HEK293 (cell line): ENCODE results near the gene RRP8.

Source experiments
- ZBTB1 ChIP-seq: fragments of 450-650 bp; formaldehyde crosslinking; IDR thresholded peaks from 2 replicates; pipeline ENCODE4 v1.5.1; 2016; ENCODE audit warnings: missing biosample characterization, missing genetic modification characterization
- ZNF121 ChIP-seq: fragments of 450-650 bp; formaldehyde crosslinking; IDR thresholded peaks from 2 replicates; pipeline ENCODE4 v1.5.1; 2016; ENCODE audit warnings: missing biosample characterization, missing genetic modification characterization
- ZNF248 ChIP-seq: fragments of 450-650 bp; formaldehyde crosslinking; IDR thresholded peaks from 2 replicates; pipeline ENCODE4 v1.5.1; 2017; ENCODE audit warnings: missing biosample characterization, missing genetic modification characterization
- ZNF311 ChIP-seq: fragments of 450-650 bp; formaldehyde crosslinking; IDR thresholded peaks from 2 replicates; pipeline ENCODE4 v1.5.1; 2017; ENCODE audit warnings: missing biosample characterization, missing genetic modification characterization, borderline replicate concordance
- ZNF366 ChIP-seq: fragments of 450-650 bp; formaldehyde crosslinking; conservative IDR thresholded peaks from 2 replicates; pipeline ENCODE4 v1.5.1; 2016; ENCODE audit warnings: missing biosample characterization, missing genetic modification characterization
- ZNF510 ChIP-seq: fragments of 450-650 bp; formaldehyde crosslinking; IDR thresholded peaks from 2 replicates; pipeline ENCODE4 v1.5.1; 2018; ENCODE audit warnings: mild to moderate bottlenecking, missing genetic modification characterization, missing biosample characterization; ENCODE audit not compliant: insufficient replicate concordance
- TF ChIP-seq, protein P1 (sequence below): fragments of 450-650 bp; formaldehyde crosslinking; IDR thresholded peaks from 2 replicates; pipeline ENCODE4 v1.5.1; 2016; ENCODE audit warnings: missing biosample characterization, missing genetic modification characterization
- TF ChIP-seq, protein P2 (sequence below): fragments of 450-650 bp; formaldehyde crosslinking; IDR thresholded peaks from 2 replicates; pipeline ENCODE4 v1.5.1; 2016; ENCODE audit warnings: missing biosample characterization, missing genetic modification characterization

DNA sequence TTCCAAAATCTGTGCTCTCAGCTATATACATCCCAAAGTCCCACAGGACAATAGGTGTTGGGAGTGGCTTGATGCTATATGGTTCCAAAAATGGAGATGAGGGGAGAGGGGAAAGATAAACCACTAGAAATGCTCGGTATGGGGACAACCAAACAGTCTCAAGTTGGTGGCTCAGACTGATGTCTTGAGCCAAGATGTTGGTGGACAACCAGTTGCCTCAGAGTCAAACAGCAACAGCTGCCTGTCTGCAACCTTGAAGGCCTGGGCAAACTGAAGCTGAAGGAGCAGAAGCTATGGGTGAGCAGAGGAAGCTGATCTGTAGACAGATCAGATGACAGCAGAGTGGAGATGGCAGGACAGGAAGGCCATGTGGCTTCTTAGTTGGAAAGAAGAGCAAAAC lies 4.0 kb downstream of the RRP8 start:
- TF ChIP-seq, protein P1, sequence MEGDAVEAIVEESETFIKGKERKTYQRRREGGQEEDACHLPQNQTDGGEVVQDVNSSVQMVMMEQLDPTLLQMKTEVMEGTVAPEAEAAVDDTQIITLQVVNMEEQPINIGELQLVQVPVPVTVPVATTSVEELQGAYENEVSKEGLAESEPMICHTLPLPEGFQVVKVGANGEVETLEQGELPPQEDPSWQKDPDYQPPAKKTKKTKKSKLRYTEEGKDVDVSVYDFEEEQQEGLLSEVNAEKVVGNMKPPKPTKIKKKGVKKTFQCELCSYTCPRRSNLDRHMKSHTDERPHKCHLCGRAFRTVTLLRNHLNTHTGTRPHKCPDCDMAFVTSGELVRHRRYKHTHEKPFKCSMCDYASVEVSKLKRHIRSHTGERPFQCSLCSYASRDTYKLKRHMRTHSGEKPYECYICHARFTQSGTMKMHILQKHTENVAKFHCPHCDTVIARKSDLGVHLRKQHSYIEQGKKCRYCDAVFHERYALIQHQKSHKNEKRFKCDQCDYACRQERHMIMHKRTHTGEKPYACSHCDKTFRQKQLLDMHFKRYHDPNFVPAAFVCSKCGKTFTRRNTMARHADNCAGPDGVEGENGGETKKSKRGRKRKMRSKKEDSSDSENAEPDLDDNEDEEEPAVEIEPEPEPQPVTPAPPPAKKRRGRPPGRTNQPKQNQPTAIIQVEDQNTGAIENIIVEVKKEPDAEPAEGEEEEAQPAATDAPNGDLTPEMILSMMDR (tag by site-specific recombination) = no peak
- TF ChIP-seq, protein P2, sequence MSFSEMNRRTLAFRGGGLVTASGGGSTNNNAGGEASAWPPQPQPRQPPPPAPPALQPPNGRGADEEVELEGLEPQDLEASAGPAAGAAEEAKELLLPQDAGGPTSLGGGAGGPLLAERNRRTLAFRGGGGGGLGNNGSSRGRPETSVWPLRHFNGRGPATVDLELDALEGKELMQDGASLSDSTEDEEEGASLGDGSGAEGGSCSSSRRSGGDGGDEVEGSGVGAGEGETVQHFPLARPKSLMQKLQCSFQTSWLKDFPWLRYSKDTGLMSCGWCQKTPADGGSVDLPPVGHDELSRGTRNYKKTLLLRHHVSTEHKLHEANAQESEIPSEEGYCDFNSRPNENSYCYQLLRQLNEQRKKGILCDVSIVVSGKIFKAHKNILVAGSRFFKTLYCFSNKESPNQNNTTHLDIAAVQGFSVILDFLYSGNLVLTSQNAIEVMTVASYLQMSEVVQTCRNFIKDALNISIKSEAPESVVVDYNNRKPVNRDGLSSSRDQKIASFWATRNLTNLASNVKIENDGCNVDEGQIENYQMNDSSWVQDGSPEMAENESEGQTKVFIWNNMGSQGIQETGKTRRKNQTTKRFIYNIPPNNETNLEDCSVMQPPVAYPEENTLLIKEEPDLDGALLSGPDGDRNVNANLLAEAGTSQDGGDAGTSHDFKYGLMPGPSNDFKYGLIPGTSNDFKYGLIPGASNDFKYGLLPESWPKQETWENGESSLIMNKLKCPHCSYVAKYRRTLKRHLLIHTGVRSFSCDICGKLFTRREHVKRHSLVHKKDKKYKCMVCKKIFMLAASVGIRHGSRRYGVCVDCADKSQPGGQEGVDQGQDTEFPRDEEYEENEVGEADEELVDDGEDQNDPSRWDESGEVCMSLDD (tag by site-specific recombination) = no peak
- TF ChIP-seq ZNF121 (tag by site-specific recombination) = no peak
- no peak for TF ChIP-seq ZNF510 (tag by site-specific recombination)
- TF ChIP-seq ZBTB1 = no peak
- no peak for TF ChIP-seq ZNF366
- TF ChIP-seq ZNF311 (tag by site-specific recombination) = no peak
- TF ChIP-seq ZNF248 (tag by site-specific recombination) = no peak
